GM19025 (cell line): ENCODE results near the gene ZBTB46.

ENCODE experiments used
- ATAC-seq: cut with Tn5 transposase; IDR thresholded peaks from one replicate; pipeline ENCODE4 v1.9.1; 2021; ENCODE audit warnings: mild to moderate bottlenecking, low read depth, moderate library complexity; ENCODE audit not compliant: unreplicated experiment

ZBTB46 gene

GRCh38 chr20:63698739-63699465 lies 132.2 kb downstream of the ZBTB46 start:
- no peak for ATAC-seq

GRCh38 chr20:63697868-63698545 lies 133.1 kb downstream of the ZBTB46 start:
- ATAC-seq: no peak

GRCh38 chr20:63697357-63697867 lies 133.7 kb downstream of the ZBTB46 start:
- ATAC-seq: no peak

- no peak for ATAC-seq
Observed at GRCh38 chr20:63696628-63697356, 134.3 kb downstream of the ZBTB46 start, which contains the start of gene TNFRSF6B. TNFRSF6B (plus strand) TSS chr20:63696652; CDS start chr20:63696768, 116 bp downstream.

- ATAC-seq: no peak
Observed at GRCh38 chr20:63696306-63696627, 134.8 kb downstream of the ZBTB46 start.

GRCh38 chr20:63695424-63696305 lies 135.4 kb downstream of the ZBTB46 start:
- no peak for ATAC-seq

GRCh38 chr20:63694584-63695423 lies 136.3 kb downstream of the ZBTB46 start:
- ATAC-seq: no peak

- no peak for ATAC-seq
Observed at GRCh38 chr20:63693733-63694583, 137.1 kb downstream of the ZBTB46 start.
